Suprapubic skin (tissue), 4 donors: ENCODE measurements around the gene NCAN. TPM values are rescaled to one million over a fixed set of nuclear protein-coding genes. Genes with fewer than 3 reads are reported as not detected.

Experiments
- DNase-seq, 2 donors: peaks; one replicate each; pipeline ENCODE4 v3.0.0-alpha.2; 2019; ENCODE audit warnings: low spot score in 2 of 2
- H3K27ac ChIP-seq: fragments of 200-600 bp; sonication (generic); one replicate; pipeline ENCODE4 v1.5.1; 2019
- H3K27me3 ChIP-seq: fragments of 200-600 bp; sonication (generic); one replicate; pipeline ENCODE4 v1.5.1; 2019
- H3K36me3 ChIP-seq: fragments of 200-600 bp; sonication (generic); one replicate; pipeline ENCODE4 v1.5.1; 2019
- H3K4me1 ChIP-seq: fragments of 200-600 bp; sonication (generic); one replicate; pipeline ENCODE4 v1.5.1; 2019
- H3K4me3 ChIP-seq: fragments of 200-600 bp; sonication (generic); one replicate; pipeline ENCODE4 v1.5.1; 2019; ENCODE audit warnings: mild to moderate bottlenecking
- H3K9me3 ChIP-seq: fragments of 200-600 bp; sonication (generic); one replicate; pipeline ENCODE4 v1.5.1; 2019
- CTCF ChIP-seq, 2 donors: fragments of 200-600 bp in 1 of 2; fragments of 450-650 bp in 1 of 2; sonication (generic) in 1 of 2; IDR thresholded peaks; one replicate each; pipeline ENCODE4 v1.5.1; 2016 to 2019; ENCODE audit warnings: antibody characterized with exemption in 2 of 2, mild to moderate bottlenecking in 1 of 2, moderate library complexity in 1 of 2
- EP300 ChIP-seq: sonication (generic); formaldehyde crosslinking; IDR thresholded peaks from one replicate; pipeline ENCODE4 v1.6.1; 2017; ENCODE audit warnings: antibody characterized with exemption
- POLR2A ChIP-seq, 2 donors: fragments of 450-650 bp; IDR thresholded peaks; one replicate each; pipeline ENCODE4 v1.6.1; 2017; ENCODE audit warnings: antibody characterized with exemption in 2 of 2, mild to moderate bottlenecking in 2 of 2, moderate library complexity in 2 of 2
- POLR2AphosphoS5 ChIP-seq, 3 donors: sonication (generic); formaldehyde crosslinking; IDR thresholded peaks; one replicate each; pipeline ENCODE4 v1.6.1; 2017; ENCODE audit warnings: antibody characterized with exemption in 3 of 3
- WGBS: methylation state at CpG from one replicate; pipeline ENCODE4 v1.1.5; 2018; 5-methylcytosine and 5-hydroxymethylcytosine counted together
- total RNA-seq, 4 donors: library from RNA; depleted of rRNA; stranded (reverse); fragments of >200 nt; gene quantifications; one replicate each; pipeline ENCODE4 v1.1.0, GENCODE V29; 2016

The NCAN gene
- total RNA-seq, 4 donors from 2014 or later: not detected

- peaks cover 77% of the 10 kb centered on the region for H3K36me3 ChIP-seq
Observed at GRCh38 chr19:19296953-19297689, 85.4 kb downstream of the NCAN start.

GRCh38 chr19:19297759-19298158, 86.0 kb downstream of the NCAN start:
- Histone ChIP-seq H3K4me1 (no peaks in the 10 kb centered on the region), H3K27me3 (no peaks in the 10 kb centered on the region), H3K4me3 (no peak overlapping the region), H3K27ac (no peak overlapping the region), H3K36me3 (peaks cover 77% of the 10 kb centered on the region), H3K9me3 (no peaks in the 10 kb centered on the region)
- WGBS: 71% methylated on average over 1 of the region's 9 CpGs
- no peak for DNase-seq
- TF ChIP-seq POLR2AphosphoS5 (IDR thresholded peaks at IDR 0.05) (no peak), EP300 (no peak), CTCF (IDR thresholded peaks at IDR 0.05) (no peak), POLR2A (IDR thresholded peaks at IDR 0.05) (no peak)

More at GRCh38 chr19:19296953-19297689, 85.4 kb downstream of the NCAN start:
- no peaks in the 10 kb centered on the region for H3K27me3 ChIP-seq
- 93% methylated on average over 18 of the region's 19 CpGs for WGBS
- H3K27ac ChIP-seq: no peak overlapping the region
- no peaks in the 10 kb centered on the region for H3K4me1 ChIP-seq
- TF ChIP-seq CTCF (IDR thresholded peaks at IDR 0.05) (no peak), POLR2A (IDR thresholded peaks at IDR 0.05) (no peak), EP300 (no peak), POLR2AphosphoS5 (IDR thresholded peaks at IDR 0.05) (no peak)
- H3K9me3 ChIP-seq: no peaks in the 10 kb centered on the region
- no peak overlapping the region for H3K4me3 ChIP-seq
- DNase-seq: no peak

- H3K9me3 ChIP-seq: no peaks in the 10 kb centered on the region
- no peaks in the 10 kb centered on the region for H3K4me1 ChIP-seq
- 97% methylated on average over 9 of the region's 12 CpGs for WGBS
- H3K27me3 ChIP-seq: no peaks in the 10 kb centered on the region
- no peak for TF ChIP-seq EP300
- no peak for TF ChIP-seq CTCF (IDR thresholded peaks at IDR 0.05)
- no peak for TF ChIP-seq POLR2A (IDR thresholded peaks at IDR 0.05)
- DNase-seq: no peak
- H3K36me3 ChIP-seq: peaks cover 88% of the 10 kb centered on the region
- H3K27ac ChIP-seq: no peak overlapping the region
- no peak overlapping the region for H3K4me3 ChIP-seq
Observed at GRCh38 chr19:19300613-19301012, 88.9 kb downstream of the NCAN start.

Other genes with a start within 250 kb of the NCAN start
- gene SUGP2, start 178.4 kb upstream of the NCAN start, total RNA-seq: 10 to 100 TPM; 32.1 to 58.7 (median 38.7) TPM
- 10 to 100 TPM; 14.4 to 34.9 (median 26.0) TPM for gene ARMC6, start 178.4 kb upstream of the NCAN start, total RNA-seq
- gene SLC25A42, start 148.0 kb upstream of the NCAN start, total RNA-seq: 10 to 100 TPM in 3 of 4 donors, 1 to 10 TPM in 1; 4.9 to 14.6 (median 10.6) TPM
- gene TMEM161A, start 73.5 kb upstream of the NCAN start, total RNA-seq: 10 to 100 TPM; 23.4 to 31.8 (median 27.9) TPM
- 1 to 10 TPM in 1 of 4 donors, under 1 TPM in 2, not detected in 1; 0.68 to 1.8 (median 0.73) TPM for gene MEF2B, start 41.7 kb upstream of the NCAN start, total RNA-seq
- 10 to 100 TPM in 3 of 4 donors, 1 to 10 TPM in 1; 6.9 to 33.9 (median 17.9) TPM for gene BORCS8, start 19.8 kb upstream of the NCAN start, total RNA-seq
- gene RFXANK, start 19.7 kb upstream of the NCAN start, total RNA-seq: 10 to 100 TPM; 37.9 to 47.6 (median 45.7) TPM
- 10 to 100 TPM; 16.6 to 30.9 (median 24.9) TPM for gene NR2C2AP, start 8.5 kb upstream of the NCAN start, total RNA-seq
- under 1 TPM in 1 of 4 donors, not detected in 3; 0.42 TPM for gene TM6SF2, start 61.3 kb downstream of the NCAN start, total RNA-seq
- 10 to 100 TPM; 23.1 to 64.8 (median 31.3) TPM for gene SUGP1, start 108.6 kb downstream of the NCAN start, total RNA-seq
- 100 to 1,000 TPM in 1 of 4 donors, 10 to 100 TPM in 3; 59.5 to 220 (median 77.6) TPM for gene MAU2, start 108.9 kb downstream of the NCAN start, total RNA-seq
- gene GATAD2A, start 193.7 kb downstream of the NCAN start, total RNA-seq: 10 to 100 TPM; 83.1 to 88.8 (median 86.4) TPM